PFSK-1 (cell line): ENCODE results near the gene RANBP1.

ENCODE experiments used
- FOXP2 ChIP-seq: optimal IDR thresholded peaks from 2 replicates; pipeline ENCODE3; 2011; ENCODE audit warnings: borderline replicate concordance, control low read depth, inconsistent platforms; ENCODE audit not compliant: insufficient read depth; ENCODE audit errors: extremely low read length, extremely low read depth
- POLR2AphosphoS5 ChIP-seq: IDR thresholded peaks from 2 replicates; pipeline ENCODE4 v1.6.1; 2012; ENCODE audit warnings: low read depth, mild to moderate bottlenecking, control low read depth, low read length, moderate library complexity
- TAF1 ChIP-seq: IDR thresholded peaks from 2 replicates; pipeline ENCODE4 v1.6.1; 2012; ENCODE audit warnings: low read length, control low read depth, borderline replicate concordance; ENCODE audit not compliant: insufficient read depth
- TF ChIP-seq, protein P1 (sequence below), 2 experiments: IDR thresholded peaks; 2 replicates each; pipeline versions ENCODE4 v1.6.1 to v1.8.0; 2011 to 2012; ENCODE audit warnings: low read depth in 2 of 2, low read length in 2 of 2, control low read depth in 1 of 2, inconsistent platforms in 1 of 2, mild to moderate bottlenecking in 1 of 2, moderate library complexity in 1 of 2; ENCODE audit not compliant: insufficient read depth in 1 of 2

DNA sequence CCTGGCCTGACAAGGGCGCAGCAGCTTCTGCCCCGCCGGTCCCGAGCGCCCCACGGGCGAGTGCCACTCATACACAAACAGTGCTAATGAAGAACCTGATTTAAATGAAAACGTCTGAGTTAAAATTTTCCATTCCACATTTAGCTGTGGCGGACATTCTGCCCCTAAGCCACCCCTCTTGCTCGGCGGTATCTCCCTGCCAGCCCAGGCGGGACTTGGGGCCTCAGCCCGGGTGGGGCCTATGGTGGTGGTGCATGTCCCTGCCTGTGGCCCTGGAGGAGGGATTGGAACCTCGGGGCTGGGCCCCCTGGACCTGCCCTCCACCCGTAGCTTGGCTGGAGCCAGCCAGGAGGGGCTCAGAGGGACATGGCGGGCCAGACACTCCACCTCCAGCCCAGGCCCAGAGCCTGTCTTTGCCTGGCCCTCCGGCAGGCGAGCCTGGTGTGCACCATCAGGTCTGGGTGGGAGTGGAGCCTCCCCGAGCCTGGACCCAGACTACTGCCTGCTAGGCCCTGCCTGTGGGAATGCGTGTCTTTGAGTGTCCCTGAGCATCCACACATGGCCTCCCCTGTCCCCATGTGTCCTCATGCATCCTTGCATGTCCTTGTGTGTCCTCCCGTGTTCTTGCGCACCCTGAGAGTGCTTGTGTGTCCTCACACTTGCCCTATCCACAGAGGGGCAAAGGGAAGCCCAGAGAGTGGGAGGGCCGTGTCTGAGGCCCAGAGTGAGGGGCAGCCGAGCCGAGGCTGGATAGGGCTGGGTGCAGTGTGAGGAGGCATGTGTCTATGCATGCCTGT lies 20.1 kb downstream of the RANBP1 start:
- TF ChIP-seq POLR2AphosphoS5 (no peak), FOXP2 (no peak), TAF1 (no peak)
- TF ChIP-seq, protein P1, sequence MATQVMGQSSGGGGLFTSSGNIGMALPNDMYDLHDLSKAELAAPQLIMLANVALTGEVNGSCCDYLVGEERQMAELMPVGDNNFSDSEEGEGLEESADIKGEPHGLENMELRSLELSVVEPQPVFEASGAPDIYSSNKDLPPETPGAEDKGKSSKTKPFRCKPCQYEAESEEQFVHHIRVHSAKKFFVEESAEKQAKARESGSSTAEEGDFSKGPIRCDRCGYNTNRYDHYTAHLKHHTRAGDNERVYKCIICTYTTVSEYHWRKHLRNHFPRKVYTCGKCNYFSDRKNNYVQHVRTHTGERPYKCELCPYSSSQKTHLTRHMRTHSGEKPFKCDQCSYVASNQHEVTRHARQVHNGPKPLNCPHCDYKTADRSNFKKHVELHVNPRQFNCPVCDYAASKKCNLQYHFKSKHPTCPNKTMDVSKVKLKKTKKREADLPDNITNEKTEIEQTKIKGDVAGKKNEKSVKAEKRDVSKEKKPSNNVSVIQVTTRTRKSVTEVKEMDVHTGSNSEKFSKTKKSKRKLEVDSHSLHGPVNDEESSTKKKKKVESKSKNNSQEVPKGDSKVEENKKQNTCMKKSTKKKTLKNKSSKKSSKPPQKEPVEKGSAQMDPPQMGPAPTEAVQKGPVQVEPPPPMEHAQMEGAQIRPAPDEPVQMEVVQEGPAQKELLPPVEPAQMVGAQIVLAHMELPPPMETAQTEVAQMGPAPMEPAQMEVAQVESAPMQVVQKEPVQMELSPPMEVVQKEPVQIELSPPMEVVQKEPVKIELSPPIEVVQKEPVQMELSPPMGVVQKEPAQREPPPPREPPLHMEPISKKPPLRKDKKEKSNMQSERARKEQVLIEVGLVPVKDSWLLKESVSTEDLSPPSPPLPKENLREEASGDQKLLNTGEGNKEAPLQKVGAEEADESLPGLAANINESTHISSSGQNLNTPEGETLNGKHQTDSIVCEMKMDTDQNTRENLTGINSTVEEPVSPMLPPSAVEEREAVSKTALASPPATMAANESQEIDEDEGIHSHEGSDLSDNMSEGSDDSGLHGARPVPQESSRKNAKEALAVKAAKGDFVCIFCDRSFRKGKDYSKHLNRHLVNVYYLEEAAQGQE (IDR thresholded peaks at IDR 0.05; ENCODE audit: insufficient read depth in 1 of 2, low read depth in 2 of 2, low read length in 2 of 2): no peak
